Inflammatory macrophage (primary cell): ENCODE results near the gene CCDC167.
"Not testable (repeated sequence)": the region's sequence is repeated elsewhere in the genome, so short reads cannot be mapped to it uniquely, and the experiment has no call there.

Source experiments
- DNase-seq, 2 donors: peaks; one replicate each; pipeline ENCODE4 v3.0.0-alpha.2; 2020 to 2022

CCDC167 gene

DNA sequence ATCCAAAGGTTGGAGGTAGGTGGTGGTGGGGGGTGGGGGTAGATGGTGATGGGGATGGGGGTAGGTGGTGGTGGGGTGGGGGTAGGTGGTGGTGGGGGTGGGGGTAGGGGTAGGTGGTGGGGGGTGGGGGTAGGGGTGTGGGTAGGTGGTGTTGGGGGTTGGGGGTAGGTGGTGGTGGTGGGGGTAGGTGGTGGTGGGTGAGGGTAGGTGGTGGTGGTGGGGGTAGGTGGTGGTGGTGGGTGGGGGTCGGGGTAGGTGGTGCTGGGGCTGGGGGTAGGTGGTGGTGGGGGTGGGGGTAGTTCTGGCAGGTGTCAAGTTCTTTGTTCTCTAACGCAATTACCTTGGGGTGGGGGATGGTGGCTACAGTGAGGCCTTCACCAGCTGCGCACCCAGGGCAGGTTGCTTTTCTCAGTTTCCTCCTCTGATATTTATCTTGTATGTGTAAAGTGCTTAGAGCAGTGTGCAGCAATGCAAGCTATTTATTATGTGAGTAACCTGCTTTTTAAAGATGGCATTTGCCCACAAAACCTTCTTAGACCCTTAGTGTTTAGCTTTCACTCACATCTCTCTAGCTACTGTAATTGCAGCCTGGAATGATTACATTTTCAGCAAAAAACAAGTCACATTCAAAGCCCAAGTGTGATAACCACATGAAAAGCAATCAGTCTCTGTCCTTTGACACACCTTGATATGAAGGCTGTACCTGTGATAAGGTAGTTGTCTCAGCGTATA is 8.2 kb upstream of the CCDC167 start:
- DNase-seq: no peak

DNA sequence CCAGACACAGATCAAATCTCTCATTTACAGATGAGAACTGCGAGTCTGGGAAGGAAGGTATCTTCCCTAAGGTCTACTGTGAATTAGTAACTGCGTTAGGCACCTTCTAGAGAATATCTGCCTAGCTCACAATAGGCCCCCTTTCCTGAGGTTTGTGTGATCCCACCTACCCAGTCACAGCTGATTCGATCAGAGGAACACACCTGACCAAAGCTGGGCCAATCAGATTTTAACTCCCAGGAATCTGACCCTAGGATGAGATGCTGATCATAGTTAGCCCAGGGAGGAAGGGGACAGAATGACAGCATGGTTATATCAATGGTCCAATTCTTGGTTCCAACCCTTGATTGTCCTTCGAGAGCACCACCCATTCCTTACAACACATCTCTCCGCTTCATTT is 7.4 kb upstream of the CCDC167 start:
- DNase-seq: no peak

DNA sequence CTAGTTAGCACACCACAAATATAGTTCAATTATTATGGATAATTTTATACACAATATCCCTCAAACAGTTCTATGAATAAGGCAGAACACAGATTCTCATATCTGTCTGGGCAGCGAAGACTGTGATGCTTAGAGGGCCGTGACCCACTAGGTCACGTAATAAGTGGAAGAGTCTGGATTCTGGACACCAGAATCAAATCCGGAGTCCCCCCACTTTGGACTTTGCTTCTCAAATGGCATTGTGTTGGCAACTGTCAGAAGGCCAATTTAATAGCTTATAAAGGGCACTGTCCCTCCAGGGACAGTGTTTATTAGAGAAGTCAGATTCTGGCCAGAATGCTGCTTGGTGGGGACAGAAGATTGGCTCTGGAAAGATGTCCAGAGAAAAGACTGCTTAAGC is 6.8 kb upstream of the CCDC167 start:
- DNase-seq: no peak

DNA sequence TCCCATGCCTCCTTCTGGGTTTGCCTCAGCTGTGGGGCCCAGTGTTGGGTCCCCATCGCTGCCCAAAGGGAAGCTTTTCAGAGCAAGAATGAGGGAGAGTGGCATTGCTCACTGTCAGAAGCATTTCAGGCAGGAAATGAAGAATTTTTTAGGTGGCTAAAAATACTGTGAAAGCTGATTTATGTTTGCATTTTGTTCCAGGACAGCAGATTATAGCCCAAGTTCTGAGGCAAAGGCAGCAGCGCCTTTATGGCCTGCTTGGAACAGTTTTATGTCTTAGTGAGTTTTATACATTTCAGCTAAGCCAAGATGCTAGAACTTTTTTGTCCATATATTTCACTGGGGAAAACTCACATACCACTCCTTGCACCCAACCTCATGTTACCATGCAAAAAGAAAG is 4.3 kb upstream of the CCDC167 start:
- DNase-seq: no peak

DNA sequence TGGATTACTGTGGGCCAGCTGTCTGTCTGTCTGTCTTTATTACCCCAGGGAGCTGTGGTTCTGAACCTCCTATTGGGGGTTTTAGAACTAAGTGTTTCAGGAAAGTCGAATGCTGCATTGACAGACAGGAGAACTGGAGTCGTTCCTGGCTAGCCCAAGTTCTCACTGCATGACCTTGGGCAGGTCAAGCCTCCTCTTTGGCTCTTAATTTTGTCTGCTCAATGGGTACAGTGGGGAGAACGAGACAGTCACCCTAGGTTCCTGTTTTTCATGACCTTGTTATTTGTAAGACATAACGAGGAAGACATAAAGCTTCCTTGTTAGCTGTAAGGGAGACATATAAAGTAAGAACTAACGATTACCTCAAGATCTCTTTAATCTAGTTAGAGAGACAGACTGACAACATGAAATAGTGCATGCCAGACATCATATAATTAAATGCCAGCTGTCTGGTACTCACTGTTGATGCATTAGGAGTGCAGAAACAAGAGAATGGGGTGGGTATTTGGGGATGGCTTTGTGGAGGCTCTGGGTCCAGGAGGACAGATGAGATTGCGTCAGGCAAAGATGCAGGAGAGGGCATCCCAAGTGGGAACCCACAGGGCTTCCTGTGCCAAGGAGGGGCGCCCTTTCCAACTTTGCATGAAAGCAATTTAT is 3.7 kb upstream of the CCDC167 start:
- DNase-seq: peak; percentile 29 to 55

DNA sequence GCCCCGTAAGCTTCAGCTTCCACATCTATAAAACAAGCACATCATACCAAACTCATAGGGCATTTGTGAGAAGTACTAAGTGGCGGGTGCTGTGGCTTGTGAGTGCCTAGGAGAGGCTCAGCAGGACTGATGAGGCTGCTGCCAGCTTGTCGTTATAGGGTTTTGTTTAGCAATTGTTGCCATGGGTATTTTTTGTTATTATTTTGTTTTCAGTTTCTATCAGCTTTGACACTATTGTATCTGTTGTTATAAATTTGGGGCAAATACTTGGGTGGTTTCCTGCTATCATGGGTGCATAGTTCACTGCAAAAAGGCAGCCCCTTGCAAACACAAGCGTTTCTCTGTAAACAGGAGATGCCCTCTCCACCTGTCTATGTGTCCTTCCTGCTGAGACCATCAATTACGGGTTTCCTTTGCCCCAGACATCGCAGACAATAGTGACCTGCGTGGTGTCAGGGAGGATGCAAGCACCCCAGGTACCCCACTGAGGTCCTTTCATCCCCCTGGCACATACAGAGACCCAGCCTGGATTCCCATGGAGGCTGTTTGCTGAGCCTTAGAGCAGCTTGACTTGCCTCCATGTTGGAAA is 3.1 kb upstream of the CCDC167 start:
- DNase-seq: no peak

DNA sequence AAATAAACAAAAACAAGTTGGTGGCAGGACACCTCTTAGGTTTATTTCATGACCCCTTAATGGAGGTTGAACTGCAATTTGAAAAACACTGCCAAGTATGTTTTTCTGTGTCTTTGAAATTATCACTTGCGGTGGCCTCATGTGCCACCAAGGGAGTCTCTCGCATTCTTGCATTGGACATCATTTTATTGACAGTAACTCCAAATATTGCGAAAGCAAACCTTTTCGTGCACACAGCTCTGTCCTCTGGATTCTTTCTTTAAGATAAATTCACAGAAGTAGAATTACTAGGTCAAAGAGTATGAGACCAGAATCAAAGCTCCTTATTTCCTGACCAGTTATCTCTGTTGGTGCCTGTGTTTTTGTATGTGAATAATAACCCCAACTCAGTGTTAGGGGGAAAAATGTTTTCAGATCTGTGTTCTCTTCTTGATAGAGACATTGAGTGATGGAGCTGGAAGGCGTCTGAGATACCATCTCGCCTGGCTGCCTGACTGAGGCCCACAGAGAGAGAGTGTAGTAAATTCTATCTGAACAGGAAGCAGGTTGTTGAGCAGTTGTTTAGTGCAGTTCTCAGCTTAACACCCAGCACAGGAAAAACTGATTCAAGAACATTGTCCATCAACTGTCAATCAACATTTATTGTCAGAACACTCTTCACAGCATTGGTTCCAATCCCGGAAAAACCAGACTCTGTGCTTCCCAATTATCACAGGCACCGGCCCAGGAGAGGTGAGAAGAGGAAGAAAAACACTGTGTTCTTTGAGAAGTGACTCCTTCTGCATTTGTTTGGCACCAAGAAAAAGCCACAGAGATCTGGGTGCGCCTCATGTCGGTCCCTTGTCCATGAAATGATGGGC is 2.2 kb upstream of the CCDC167 start:
- DNase-seq: no peak

DNA sequence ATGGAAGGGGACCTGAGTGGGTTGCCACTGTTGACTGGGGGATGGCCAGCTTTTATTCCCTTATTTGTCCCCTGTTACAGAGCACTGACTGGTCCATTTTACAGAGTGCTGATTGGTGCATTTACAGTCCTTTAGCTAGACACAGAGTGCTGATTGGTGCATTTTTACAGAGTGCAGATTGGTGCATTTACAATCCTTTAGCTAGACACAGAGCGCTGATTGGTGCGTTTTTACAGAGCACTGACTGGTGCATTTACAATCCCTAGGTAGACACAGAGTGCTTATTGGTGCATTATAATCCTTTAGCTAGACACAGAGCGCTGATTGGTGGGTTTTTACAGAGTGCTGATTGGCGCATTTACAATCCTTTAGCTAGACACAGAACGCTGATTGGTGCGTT is 1.2 kb upstream of the CCDC167 start:
- DNase-seq: not testable (repeated sequence)

DNA sequence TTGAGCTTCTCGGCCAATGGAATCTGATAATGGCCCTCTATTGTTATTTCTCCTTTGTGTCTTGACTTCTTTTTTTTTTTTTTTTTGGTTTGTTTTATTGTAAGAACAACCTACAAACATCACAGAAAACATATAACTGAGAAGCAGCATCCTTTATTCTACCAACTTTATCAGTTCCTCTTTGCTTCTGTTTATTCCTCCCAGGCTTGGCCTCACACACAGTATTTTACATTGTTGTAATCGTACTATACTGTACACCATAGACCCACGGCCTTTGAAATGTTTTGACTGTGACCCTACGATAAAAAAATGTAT is 558 bp upstream of the CCDC167 start:
- DNase-seq: no peak

DNA sequence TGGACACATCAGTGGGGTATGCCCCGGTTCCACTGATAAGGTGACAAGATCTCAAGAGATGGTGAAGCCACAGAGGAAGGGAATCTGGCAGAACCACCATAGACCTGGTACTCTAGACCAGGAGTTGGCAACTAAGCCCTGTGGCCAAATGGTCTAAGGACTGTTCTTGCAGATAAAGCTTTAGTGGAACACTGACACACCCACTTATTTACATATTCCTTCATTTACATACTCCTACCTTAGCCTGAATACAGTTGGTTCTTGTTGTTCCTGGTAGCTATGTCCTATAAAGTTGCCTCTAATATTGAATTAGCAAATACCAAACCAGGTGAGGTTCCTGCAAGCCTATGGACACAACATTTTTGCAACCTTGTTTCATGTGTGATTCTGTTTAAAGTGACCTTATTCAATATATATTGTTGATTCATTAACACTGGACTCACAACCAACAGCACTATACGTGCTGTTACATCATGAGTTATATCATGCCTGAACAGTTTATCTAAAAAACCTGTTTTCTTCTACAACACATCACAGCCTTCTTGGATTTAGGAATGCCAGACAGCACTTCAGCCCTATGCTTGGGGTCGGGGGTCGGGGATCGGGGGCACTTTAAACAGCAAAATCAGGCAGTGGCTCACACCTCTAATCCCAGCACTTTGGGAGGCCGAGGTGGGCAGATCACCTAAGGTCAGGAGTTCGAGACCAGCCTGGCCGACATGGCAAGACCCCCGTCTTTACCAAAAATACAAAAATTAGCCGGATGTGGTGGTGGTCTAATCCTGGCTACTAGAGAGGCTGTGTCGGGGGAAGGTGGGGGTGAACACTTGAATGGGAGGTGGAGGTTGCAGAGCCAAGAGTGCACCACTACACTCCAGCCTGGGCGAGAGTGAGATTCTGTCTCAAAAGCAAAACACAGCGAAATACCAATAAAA is 2.5 kb downstream of the CCDC167 start:
- no peak for DNase-seq

DNA sequence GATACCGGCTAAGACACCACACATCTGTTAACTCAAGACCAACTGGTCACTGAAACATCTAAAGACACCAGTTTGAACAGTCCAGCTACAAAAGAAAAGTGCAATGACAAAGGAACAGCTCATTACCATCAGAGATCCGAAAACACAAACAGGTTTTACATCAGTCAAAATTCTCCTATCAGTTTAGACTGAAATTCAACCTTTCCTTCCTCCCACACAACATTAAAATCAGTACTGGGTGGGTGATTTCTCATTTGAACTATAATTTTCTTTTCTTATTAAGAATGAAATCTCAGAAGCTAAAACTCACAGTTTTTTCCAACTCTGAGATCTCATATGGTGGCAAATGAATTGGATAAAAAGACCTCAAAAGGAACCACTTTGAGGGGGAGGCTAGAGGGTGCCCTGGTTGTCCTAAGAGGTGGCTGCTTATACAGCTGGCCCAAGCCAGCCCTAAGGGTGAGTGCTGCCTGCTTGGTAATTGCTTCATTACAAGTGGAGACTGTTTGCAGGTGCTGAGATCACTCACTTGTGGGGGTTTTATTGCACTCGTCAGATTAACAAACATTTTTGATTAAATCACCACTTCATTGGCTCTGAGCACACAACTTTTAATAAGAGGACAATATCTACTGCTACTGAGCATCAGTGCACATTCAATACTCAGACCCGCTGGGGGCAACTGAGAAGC is 4.3 kb downstream of the CCDC167 start:
- DNase-seq: no peak

DNA sequence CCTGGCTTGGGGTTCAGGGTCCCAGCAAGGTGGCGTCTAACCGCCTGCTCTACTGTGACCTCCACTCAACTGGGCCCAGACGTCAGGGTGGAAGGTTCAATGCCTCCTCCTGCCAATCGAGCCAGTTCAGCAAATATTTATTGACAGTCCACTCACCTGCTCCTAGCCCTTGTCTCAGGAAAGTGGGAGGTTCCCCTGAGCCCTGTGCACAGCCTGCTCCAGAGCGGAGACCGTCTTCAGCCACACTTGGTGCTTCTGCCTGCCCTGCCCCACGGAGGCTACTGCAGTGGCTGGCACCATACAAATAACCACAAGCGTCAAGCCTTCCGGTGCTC is 6.1 kb downstream of the CCDC167 start:
- no peak for DNase-seq

DNA sequence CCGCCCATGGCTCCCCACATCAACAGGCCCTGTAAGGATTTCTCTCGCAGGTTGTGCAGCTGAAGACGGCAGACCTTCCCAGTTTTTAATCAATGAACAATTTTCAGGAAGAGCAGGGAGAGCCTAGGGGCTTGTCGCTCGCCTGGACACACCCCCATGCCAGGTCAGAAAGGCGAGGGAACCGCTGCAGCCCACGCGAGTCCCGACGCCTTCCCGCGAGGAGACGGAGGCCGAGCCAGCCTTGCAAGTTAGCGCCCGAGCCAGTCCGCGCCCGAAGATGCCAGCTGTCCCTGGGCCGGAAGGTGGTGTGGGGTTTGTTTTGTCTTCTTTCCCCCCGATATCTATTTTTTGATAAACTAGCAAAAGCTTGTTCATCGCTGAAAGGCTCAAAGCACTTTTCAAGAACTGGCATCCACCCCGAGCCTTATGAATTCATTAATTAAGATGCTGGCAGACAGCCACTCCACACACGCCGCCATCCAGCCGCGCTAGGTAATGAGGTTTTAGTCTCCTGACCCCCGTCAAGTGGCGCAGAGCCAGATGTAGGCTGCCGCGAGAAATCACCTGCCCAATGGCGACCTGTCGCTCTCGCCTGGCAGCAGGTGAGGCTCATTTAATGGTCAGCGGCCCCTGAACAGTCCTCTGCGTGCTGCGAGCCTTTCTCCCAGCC is 6.6 kb downstream of the CCDC167 start:
- no peak for DNase-seq

DNA sequence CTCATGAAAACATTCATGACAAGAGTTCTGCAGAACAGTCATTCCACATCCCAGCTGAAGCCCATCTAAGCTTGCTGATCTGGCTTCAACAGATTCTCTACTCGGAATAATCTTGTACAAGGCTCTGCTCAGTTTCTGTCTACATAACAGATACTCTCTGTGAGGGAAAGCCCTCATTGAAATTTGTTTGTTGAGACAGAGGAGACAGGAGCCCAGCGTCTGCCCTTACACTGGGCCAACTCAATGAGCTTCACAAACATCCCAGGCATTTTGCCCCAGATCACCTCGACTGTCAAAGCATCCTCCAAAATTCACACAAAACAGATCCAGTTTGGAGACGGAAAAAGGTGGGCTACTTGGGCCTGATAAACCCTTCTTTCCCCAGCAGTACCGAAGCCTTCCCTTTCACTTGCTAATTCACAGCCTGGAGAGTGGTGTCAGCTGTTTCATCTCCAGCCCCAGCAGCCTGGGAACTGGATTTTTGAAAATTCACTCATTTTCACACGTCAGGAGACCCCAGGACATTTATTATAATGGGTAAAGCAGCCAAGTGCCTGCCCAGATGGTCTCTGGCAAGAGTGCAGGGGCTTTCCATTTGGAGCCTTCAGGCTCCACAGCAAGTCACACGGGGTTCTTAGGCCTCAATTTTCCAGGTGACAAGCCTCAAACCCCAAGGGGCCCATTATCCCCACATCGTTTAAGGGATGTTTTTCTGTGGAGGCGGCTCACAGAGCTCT is 7.3 kb downstream of the CCDC167 start:
- no peak for DNase-seq

DNA sequence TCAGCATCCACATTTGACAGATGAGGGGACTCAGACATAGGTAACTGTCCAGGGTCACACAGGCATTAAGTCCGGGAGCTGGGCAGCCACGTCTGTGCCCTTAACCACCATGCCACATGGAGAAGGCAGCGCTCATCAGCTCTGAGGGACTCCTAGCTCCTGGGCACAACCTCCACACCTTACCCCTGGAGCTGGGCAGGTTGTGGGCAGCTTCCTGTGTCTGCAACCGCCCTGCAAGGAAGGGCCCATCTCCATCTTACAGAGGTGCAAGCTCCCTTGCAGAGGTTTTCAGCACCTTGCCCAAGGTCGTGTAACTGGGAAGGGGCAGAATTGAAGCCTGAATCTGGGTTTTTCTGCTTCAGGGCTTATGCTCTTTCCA is 7.9 kb downstream of the CCDC167 start:
- DNase-seq: no peak

DNA sequence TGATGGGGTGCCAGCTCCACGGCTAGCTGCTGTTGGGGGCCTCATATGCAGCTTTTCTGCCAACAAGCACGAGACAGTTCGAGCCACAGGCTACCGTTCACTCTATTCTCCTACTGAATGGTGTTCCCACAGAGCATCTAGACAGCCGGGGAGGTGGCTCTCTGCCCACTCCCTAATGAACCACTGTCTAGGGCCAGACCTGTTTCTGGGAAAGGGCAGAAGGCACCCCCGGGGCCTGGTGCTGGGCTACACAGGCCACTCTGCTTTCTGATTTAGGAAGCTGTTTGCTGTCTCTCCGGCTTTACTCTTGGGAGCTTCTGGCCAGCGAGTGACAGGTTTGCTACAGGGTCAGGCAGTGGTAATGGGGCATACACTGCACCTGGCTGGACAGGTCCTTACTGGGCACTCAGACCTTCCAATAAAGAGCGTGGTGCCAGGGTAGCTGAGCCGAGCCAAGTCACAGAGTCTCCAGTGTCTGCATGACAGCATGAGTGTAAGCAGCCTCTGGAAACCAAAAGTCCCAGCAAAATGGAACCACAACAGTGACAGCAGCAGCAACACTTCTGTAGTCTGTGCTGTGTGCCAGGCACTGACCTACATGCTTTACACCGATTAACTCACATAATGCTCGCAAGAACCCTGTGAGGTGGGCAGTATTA is 8.4 kb downstream of the CCDC167 start:
- no peak for DNase-seq

DNA sequence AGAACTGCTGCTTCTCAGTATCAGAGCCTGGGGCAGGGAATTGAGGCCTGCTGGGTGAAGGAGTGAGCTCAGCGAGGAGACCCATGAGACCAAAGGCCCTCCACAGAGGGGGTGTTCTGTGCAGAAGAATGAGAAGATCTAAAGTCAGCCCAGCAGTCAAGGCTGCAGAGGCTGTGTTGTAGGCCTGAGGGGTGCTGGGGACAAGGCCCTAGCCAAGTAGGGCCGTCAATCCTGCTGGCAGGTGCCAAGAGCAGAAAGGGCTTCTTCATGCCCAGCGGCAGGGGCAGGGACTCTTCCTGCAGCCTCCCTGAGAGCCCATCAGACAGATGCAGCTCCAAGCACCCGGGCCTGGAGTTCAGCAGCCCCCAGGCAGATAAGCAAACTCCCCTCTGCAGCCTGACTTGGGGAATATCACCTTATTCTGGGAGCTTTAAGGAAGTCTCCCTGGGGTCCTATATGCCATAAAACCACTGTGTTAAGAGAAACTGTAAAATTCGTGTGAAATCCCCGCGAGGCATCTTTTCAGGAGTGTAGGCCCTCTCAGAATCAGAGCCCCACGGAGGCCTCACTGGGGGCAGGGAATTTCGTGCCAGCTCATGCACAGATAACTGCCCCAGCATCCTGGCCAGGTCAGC is 9.0 kb downstream of the CCDC167 start:
- no peak for DNase-seq

DNA sequence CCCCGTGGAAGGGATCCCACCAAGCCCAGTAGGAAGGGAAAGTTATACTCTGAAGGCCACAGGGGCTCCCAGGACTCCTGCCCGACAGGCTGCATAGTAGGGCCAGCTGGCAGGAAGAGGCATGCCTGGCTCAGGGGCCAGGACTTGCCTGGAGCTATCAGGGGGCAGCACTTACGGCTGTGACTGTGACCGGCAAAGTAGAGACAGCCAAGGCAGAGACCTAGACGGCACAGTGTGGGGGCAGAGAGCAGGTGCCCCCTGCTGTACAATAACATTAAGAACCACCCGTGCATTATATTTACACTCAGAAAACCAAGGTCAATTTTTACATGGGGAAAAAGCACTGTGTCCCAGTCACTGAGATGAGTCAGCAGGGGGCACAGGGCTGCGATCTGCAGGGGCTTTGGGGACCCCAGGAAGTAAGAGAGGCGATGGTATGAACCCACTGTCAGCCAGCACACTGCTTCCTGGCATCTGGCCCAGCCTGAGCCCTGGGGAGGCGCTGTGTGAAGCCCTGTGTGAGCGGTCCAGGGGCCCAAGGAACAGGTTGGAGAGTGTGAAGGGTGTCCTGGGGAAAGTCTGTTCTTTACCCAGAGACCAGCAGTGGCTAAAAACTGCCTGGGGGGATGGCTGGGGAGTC is 9.9 kb downstream of the CCDC167 start:
- no peak for DNase-seq

DNA sequence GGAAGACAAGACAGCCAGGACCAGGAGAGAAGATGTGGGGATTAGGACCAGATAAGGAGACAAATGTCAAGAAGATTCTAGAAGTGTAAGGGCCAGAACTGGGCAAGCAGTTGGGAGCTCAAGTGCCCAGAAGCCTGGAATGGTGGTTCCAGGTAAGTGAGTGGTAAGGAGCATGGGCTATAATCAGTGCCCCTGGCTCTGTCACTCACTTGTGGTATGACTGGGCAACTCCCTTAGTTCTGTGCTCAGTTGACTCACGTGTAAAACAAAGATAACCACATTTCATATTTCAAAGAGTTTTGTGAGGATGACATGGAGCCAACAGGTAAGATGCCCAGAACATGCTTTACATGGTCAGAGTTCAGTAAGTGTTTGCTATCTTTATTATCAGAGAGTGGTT is 11.2 kb downstream of the CCDC167 start:
- DNase-seq: no peak
